GM12872 (cell line): ENCODE data around the gene B2M.

ENCODE experiments used
- TF ChIP-seq, protein P1 (sequence below): IDR thresholded peaks from 3 replicates; pipeline ENCODE4 v1.5.1; 2011; ENCODE audit warnings: low read depth, mild to moderate bottlenecking, low read length, moderate library complexity; ENCODE audit not compliant: insufficient read depth

The B2M gene

DNA sequence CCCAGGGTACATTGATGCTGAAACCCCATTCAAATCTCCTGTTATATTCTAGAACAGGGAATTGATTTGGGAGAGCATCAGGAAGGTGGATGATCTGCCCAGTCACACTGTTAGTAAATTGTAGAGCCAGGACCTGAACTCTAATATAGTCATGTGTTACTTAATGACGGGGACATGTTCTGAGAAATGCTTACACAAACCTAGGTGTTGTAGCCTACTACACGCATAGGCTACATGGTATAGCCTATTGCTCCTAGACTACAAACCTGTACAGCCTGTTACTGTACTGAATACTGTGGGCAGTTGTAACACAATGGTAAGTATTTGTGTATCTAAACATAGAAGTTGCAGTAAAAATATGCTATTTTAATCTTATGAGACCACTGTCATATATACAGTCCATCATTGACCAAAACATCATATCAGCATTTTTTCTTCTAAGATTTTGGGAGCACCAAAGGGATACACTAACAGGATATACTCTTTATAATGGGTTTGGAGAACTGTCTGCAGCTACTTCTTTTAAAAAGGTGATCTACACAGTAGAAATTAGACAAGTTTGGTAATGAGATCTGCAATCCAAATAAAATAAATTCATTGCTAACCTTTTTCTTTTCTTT lies 5.8 kb downstream of the B2M start:
- TF ChIP-seq, protein P1, sequence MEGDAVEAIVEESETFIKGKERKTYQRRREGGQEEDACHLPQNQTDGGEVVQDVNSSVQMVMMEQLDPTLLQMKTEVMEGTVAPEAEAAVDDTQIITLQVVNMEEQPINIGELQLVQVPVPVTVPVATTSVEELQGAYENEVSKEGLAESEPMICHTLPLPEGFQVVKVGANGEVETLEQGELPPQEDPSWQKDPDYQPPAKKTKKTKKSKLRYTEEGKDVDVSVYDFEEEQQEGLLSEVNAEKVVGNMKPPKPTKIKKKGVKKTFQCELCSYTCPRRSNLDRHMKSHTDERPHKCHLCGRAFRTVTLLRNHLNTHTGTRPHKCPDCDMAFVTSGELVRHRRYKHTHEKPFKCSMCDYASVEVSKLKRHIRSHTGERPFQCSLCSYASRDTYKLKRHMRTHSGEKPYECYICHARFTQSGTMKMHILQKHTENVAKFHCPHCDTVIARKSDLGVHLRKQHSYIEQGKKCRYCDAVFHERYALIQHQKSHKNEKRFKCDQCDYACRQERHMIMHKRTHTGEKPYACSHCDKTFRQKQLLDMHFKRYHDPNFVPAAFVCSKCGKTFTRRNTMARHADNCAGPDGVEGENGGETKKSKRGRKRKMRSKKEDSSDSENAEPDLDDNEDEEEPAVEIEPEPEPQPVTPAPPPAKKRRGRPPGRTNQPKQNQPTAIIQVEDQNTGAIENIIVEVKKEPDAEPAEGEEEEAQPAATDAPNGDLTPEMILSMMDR = no peak

DNA sequence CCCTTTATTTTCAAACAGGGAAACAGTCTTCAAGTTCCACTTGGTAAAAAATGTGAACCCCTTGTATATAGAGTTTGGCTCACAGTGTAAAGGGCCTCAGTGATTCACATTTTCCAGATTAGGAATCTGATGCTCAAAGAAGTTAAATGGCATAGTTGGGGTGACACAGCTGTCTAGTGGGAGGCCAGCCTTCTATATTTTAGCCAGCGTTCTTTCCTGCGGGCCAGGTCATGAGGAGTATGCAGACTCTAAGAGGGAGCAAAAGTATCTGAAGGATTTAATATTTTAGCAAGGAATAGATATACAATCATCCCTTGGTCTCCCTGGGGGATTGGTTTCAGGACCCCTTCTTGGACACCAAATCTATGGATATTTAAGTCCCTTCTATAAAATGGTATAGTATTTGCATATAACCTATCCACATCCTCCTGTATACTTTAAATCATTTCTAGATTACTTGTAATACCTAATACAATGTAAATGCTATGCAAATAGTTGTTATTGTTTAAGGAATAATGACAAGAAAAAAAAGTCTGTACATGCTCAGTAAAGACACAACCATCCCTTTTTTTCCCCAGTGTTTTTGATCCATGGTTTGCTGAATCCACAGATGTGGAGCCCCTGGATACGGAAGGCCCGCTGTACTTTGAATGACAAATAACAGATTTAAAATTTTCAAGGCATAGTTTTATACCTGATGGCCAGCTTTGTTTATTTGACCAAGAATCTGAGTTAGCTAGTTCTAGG lies 7.0 kb downstream of the B2M start:
- TF ChIP-seq, protein P1 = no peak

DNA sequence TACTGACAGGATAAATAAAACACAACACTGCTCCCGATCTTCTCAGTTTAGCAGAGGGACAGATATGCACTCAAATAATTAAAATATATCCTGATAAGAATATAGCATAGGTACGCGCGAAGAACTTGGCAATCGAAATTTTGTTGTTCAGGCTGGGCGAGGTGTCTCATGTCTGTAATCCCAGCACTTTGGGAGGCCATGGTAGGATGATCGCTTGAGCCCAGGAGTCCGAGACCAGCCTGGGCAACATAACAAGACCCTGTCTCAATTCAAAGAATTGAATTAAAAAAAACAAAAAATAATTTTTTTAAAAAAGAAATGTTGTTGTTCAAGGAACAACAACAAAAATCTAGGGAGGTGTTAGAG lies 7.6 kb downstream of the B2M start:
- TF ChIP-seq, protein P1 = no peak

DNA sequence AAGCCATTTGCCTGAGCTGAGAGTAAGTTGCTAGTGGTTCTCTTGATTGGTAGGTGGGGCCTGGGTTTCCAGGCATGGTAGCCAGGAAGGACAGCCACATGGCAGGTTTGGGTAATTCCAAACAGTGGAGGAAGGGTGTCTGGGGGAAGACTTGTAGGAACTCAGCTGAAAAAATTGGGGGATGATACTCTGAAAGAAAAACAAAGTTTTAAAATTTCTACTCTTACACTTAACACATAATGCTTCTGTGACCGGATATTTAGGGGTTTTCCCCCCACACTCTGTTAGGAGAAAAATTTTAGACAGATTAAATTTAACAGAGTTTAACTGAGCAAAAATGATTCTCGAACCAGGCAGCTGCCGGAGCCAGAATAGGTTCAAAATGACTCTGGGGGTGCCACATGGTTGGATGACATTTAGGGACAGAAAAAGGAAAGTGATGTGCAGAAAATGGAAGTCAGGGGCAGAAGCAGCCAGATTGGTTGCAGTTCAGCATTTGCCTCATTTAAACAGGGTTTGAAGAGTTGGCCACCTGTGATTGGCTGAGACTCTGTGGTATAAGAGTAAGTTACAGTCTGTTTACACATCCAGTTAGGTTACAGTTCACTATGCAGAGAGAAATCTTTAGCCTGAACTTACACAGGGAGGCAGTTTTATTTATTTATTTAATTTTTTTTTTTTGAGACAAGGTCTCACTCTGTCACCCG lies 8.1 kb downstream of the B2M start:
- TF ChIP-seq, protein P1 = no peak

DNA sequence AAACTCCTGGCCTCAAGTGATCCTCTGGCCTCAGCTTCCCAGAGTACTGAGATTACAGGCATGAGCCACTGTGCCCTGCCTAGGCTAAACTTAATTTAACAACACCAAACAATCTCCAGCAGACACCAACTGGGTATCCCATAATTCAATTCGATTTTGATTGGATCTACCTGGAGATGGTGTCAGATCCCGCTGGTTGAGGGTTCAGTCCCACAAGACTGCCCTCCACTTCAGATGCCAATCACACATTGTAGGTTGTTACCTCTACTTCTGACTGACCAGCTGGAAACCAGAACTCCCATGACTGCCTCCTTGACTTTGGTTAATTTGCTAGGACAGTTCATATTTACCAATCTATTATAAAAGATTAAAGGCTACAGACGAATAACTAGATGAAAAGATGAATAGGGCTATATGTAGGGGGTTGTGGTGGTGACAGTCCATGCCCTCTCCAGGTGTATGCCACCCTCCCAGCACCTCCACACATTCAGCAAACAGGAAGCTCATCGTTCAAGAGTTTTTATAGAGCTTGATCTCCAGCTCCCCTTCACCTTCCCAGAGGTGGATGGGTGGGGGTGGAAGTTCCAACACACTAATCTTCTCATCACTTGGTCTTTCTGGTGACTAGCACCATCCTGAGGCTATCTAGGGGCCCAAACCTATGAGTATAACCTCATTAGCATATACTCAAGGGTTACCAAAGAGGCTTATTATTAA lies 9.3 kb downstream of the B2M start:
- TF ChIP-seq, protein P1 = no peak

DNA sequence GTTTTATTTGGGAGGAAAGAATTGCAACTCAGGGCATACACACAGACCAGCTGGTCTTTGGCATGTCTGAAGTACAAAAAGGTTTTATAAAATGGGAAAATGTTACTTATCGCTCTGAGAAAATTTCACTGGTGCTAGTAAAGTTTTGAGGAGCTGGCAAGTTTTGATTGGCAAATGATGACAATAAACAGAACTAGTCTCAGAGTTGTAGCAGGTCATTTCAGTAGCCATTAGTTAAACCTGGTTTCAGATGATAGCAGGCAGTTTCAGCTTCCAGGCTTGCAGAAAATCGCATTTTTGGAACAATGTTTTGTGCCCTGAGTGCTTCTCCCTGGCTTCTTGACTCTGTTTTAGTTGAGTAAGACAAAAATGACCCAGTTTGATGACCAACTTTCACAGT lies 10.7 kb downstream of the B2M start:
- TF ChIP-seq, protein P1 = no peak

DNA sequence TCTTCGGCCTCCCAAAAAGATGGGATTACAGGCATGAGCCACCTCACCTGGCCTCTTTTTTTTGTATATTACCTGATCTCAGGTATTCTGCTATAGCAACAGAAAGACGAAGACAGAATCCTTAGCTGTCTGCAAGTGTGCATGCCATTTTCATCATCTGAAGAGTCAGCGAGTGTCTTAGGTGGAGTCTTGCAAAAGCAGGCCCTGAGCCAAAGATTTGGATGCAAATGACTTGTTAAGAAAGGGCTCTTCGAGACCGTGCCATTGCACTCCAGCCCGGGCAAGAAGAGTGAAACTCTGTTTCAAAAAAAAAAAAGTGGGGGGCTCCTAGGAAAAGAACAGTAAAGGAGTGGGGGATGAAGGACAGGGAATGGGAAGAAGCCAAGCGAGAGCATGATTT lies 14.8 kb downstream of the B2M start:
- TF ChIP-seq, protein P1 = no peak
